ENCODE results near the gene ST6GALNAC4.

GRCh38 chr9:127897193-127897692 is 19.6 kb downstream of the ST6GALNAC4 start:
- TF ChIP-seq EZH2 (IDR thresholded peaks at IDR 0.05) (no peak), POLR2AphosphoS5 (IDR thresholded peaks at IDR 0.05; ENCODE audit: borderline replicate concordance, low read depth, low read length) (no peak)

Data from SK-N-MC (cell line).